COR-L47 (cell line): ENCODE results near the gene ST7.

ENCODE experiments used
- DNase-seq: peaks from one replicate; lab custom pipeline; 2025; lab: John Stamatoyannopoulos, UW

The ST7 gene

DNA sequence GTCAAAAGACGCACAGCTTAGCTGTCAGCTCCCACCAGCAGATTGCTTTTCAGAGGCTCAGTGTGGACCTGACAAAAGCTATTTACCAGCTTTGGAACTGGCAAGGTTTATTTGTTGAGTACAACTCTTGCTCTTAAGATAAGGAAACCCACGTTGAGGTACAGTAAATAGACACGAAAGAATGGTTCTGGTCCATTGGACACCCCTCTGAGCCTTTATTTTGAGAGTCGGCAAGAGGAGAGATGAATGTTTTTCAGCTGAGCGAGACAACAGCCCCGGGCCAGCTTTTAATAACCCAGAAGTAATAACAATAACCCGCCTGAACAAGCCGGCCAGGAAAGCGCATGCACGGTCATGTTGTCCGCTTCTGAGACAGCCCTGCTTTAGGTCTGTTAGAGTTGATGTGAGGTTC, 320.5 kb downstream of the ST7 start:
- DNase-seq: peak; percentile 1

DNA sequence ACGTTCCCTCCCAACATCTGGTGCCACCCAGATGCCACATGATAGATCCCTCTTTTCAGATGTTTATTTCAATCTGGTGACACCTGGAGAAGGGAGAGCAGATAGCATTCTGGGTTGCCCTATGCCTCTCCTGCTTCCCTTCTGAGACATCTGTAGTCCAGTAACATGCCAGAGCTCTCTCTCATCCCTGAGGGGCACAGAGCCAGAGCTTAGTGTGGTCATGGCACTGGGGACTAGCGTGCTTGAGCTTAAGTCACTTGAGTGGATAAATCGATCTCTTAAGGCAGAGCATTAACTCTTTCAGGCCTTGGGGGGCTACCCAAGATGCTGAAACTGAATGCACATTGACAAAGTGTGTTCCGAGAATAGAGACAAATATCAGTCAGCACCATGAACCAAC, 321.6 kb downstream of the ST7 start:
- no peak for DNase-seq

DNA sequence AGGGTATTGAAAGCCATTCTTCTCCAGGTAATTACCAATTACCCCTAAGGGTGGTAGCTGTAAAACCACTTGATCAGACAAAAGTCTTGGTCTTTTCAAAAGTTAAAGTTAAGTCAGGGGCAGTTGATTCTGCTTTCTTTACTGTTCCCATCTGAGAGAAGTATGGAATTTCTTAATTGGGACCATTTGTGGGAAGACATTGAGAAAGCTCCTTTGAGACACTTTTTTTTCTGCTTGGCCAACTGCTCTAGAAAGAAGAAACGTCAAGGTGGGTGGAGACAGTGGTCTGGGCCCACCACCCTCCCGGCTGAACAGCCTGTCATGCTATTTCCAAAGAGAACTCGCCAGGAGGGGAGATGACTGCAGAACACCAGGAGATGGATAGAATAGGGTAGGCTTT, 324.3 kb downstream of the ST7 start:
- DNase-seq: no peak

DNA sequence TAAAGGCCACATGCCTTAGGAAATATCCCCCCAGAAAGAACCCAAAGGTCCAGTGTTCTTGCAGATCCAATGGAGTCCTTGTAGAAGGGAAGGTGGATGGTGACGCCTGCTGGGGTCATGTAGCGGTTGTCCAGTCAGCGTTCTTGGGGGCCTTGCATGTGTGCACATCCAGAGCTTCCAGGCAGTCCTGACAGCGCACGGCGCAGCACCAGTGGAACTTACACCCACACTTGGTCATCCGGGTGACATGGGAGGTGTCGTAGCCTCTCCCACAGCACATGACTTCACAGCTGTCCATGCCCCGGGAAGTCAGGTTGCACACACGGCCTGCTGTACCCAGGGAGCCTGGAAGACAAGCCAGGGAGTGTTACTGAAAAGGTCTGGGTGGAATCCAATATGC, 324.7 kb downstream of the ST7 start:
- no peak for DNase-seq

DNA sequence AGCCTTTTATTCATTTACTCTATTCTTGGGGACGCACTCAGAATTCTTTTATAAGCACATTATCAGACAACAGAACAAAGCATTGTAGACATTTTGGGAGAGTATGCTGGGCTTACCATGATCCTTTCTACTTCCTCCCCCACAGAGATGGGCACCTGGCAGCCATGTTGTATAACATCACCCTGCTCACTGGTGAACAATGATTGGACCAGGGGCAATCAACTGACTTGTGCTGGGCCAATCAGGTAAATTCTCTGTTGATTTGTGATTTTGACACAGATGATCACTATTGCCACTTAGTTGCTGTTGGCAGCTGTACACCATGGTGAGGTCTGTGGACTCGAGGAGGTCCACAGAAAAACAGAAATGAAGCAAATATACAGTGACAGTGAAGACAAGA, 325.9 kb downstream of the ST7 start:
- no peak for DNase-seq
